Mononuclear cell (primary cell): ENCODE data around the gene ATXN1. TPM values are rescaled to one million over a fixed set of nuclear protein-coding genes. Genes with fewer than 3 reads are reported as not detected.

Experiments
- H3K27me3 ChIP-seq: 2 replicates; pipeline ENCODE4 v1.6.0; 2011; ENCODE audit warnings: low read length, control low read depth; ENCODE audit not compliant: insufficient read depth
- H3K4me1 ChIP-seq: 2 replicates; pipeline ENCODE4 v1.5.1; 2011; ENCODE audit warnings: mild to moderate bottlenecking, low read length, control low read depth; ENCODE audit not compliant: insufficient read depth
- H3K4me3 ChIP-seq: 2 replicates; pipeline ENCODE4 v1.5.1; 2011; ENCODE audit warnings: mild to moderate bottlenecking, low read length, moderate library complexity
- H3K9me3 ChIP-seq: 2 replicates; pipeline ENCODE4 v1.5.1; 2011; ENCODE audit warnings: low read depth, mild to moderate bottlenecking, control low read depth, low read length
- total RNA-seq: library from RNA; depleted of rRNA; stranded (reverse); fragments of >200 nt; gene quantifications from one replicate; pipeline ENCODE4 v1.2.3, GENCODE V29; 2012

ATXN1 gene
- total RNA-seq, 1 donor: 83.4 TPM

GRCh38 chr6:16659466-16660156, 101.6 kb downstream of the ATXN1 start:
- Histone ChIP-seq H3K4me1 (peaks cover 22% of the 10 kb centered on the region), H3K4me3 (no peak overlapping the region), H3K27me3 (no peaks in the 10 kb centered on the region), H3K9me3 (no peaks in the 10 kb centered on the region)

GRCh38 chr6:16658348-16659034, 102.8 kb downstream of the ATXN1 start:
- Histone ChIP-seq H3K4me1 (peaks cover 33% of the 10 kb centered on the region), H3K9me3 (no peaks in the 10 kb centered on the region), H3K4me3 (no peak overlapping the region), H3K27me3 (no peaks in the 10 kb centered on the region)

DNA sequence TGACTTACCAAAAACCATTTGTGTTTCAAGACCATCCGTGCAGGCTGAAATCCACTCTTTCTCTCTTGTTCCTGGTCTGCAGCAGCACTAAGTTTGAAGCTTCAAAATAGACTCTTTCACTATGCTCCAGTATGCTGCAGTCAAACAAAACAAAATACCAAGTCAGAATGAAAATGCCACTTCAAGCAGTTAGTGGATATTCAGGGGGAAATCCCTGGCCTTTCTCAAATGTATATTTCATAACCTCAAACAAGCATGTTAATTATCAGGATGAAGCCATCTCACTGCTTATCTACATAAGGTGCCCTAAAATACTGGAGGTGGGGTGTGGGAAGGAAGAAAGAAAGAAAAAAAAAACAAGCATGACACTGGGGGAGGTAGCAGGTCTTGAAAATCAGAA, 103.5 kb downstream of the ATXN1 start:
- no peaks in the 10 kb centered on the region for H3K27me3 ChIP-seq
- H3K4me3 ChIP-seq: no peak overlapping the region
- H3K9me3 ChIP-seq: no peaks in the 10 kb centered on the region
- H3K4me1 ChIP-seq: peaks cover 40% of the 10 kb centered on the region

GRCh38 chr6:16656451-16656850, 104.8 kb downstream of the ATXN1 start:
- H3K4me3 ChIP-seq: no peak overlapping the region
- H3K27me3 ChIP-seq: no peaks in the 10 kb centered on the region
- no peaks in the 10 kb centered on the region for H3K9me3 ChIP-seq
- peaks cover 53% of the 10 kb centered on the region for H3K4me1 ChIP-seq

DNA sequence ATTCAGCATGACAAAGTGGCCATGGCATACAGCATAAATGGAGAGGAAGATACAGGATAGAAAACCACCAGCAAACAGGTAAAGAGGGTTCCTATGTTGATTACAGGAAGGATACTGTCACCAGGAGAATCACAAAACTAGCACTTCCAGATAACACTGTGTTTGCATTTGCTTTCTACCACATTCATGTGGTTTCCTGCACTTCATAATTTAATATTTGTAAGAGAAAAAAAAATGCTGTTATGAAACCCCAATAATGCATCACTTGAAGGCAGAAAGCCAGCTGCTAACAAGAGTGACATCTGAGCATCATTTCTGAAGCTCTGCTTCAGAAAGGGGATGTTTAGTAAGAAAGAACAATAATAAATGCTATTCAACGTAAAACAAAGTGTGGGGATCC, 106.6 kb downstream of the ATXN1 start:
- Histone ChIP-seq H3K27me3 (no peaks in the 10 kb centered on the region), H3K9me3 (no peaks in the 10 kb centered on the region), H3K4me3 (no peak overlapping the region), H3K4me1 (peaks cover 54% of the 10 kb centered on the region)

DNA sequence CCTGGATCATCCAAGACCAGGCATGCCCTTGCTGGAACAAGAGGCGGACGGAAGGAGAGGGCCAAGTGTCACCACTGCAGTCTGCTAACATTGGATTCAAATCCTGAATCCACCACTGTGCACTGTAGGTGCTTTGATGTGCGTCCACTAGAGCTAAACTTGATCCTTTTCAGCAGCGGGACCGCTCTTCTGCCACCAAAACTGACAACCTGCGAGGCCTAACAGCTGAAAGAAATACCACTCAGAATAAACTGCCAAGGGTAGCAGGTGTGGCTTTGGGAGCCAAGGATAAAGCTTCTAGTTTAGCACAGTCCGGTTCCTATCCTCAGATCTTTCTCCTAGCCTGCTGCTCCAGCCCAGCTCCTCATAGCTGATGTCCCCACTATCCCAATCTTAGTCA, 108.0 kb downstream of the ATXN1 start:
- Histone ChIP-seq H3K9me3 (no peaks in the 10 kb centered on the region), H3K4me3 (no peak overlapping the region), H3K27me3 (no peaks in the 10 kb centered on the region), H3K4me1 (peaks cover 41% of the 10 kb centered on the region)

- Histone ChIP-seq H3K27me3 (no peaks in the 10 kb centered on the region), H3K4me1 (peaks cover 47% of the 10 kb centered on the region), H3K4me3 (no peak overlapping the region), H3K9me3 (no peaks in the 10 kb centered on the region)
These were observed 109.4 kb downstream of the ATXN1 start for GRCh38 chr6:16651871-16652270.

- H3K4me1 ChIP-seq: peaks cover 42% of the 10 kb centered on the region
- no peak overlapping the region for H3K4me3 ChIP-seq
- no peaks in the 10 kb centered on the region for H3K9me3 ChIP-seq
- H3K27me3 ChIP-seq: no peaks in the 10 kb centered on the region
These were observed 111.4 kb downstream of the ATXN1 start for GRCh38 chr6:16649890-16650289.

GRCh38 chr6:16649241-16649640, 112.0 kb downstream of the ATXN1 start:
- H3K4me3 ChIP-seq: no peak overlapping the region
- H3K4me1 ChIP-seq: peaks cover 36% of the 10 kb centered on the region
- H3K27me3 ChIP-seq: no peaks in the 10 kb centered on the region
- H3K9me3 ChIP-seq: no peaks in the 10 kb centered on the region

- no peaks in the 10 kb centered on the region for H3K27me3 ChIP-seq
- peaks cover 24% of the 10 kb centered on the region for H3K4me1 ChIP-seq
- H3K9me3 ChIP-seq: no peaks in the 10 kb centered on the region
- no peak overlapping the region for H3K4me3 ChIP-seq
These were observed 113.3 kb downstream of the ATXN1 start for GRCh38 chr6:16648003-16648402.

DNA sequence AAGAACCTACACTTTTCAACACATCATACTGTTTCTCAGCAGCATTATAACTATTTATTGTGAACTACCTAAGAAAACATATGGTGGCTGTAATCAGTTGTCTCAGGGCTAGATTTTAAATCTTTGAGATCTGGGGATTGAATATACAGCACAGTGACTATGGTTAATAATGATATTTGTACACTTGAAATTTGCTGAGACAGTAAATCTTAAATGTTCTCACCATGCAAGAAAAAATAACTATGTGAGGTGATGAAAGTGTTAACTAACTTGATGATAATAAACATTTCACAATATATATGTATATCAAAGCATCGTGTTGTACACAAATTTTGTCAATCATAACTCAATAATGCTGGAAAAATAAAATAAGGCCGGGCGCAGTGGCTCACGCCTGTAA, 113.8 kb downstream of the ATXN1 start:
- H3K27me3 ChIP-seq: no peaks in the 10 kb centered on the region

DNA sequence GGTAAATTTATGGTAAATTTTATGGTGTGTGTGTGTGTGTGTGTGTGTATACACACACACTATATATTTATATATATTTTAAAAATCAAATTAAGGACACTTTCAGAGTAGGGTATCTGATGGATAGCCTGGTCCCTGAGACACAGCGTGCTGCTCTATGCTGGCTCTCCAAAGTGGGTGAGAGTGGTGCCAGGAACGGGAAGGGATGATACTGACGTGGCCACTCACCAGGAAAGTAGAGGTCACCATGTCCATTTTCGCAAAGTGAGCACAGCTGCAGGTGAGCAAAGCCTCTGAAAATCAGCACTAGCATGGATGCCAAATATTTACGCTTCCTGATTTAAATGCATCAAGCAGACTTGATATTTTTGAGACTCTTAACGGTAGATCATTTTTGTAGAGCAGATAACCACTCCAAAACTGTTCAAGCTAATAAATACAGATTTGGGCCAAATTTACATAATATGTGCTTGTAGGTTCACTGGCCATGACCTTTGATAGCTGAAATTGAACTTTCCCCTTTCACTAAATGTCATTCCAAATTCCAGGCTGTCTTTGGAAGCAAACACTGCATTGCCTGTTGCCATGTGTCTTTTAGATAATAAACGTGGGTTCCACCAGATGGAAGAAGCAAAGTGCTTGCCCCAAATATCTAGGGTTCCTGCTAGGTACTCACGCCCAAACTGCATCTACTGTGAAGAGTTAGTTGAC, 116.6 kb downstream of the ATXN1 start:
- Histone ChIP-seq H3K9me3 (no peaks in the 10 kb centered on the region), H3K4me1 (peaks cover 6% of the 10 kb centered on the region), H3K4me3 (no peak overlapping the region), H3K27me3 (no peaks in the 10 kb centered on the region)

More for the DNA sequence above, 113.8 kb downstream of the ATXN1 start:
- H3K4me3 ChIP-seq: no peak overlapping the region
- peaks cover 18% of the 10 kb centered on the region for H3K4me1 ChIP-seq
- H3K9me3 ChIP-seq: no peaks in the 10 kb centered on the region

DNA sequence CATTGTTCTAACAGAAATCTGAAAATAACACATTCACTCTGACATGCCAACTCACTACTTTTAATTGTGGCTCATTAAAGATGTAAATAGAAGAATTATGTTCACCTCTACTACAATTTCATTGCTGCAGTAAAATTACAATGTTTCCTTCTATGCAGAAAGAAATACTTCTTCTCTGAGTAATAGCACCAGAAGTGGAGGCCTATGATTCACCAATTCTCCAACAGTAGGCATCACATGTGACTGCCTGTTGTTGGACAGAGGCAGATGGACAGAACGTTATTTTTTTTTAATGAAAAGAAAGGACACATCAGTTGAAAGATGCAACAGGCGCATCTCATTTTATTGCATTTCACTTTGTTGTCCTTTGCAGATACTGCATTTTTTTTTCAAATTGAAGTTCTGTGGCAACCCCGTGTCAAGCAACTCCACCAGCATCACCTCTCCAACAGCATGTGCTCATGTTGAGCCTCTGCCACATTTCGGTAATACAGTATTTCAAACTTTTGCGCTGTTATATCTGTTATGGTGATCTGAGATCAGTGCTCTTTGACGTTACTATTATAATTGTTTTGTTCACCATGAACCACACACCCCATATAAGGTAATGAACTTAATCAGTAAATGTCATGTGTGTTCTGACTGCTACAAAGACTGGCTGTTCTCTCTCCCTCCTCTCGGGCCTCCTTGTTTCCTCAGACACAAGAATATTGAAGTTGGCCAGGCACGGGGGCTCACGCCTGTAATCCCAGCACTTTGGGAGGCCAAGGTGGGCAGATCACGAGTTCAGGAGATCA, 121.4 kb downstream of the ATXN1 start:
- Histone ChIP-seq H3K27me3 (no peaks in the 10 kb centered on the region), H3K4me1 (peaks cover 9% of the 10 kb centered on the region), H3K9me3 (no peaks in the 10 kb centered on the region), H3K4me3 (no peak overlapping the region)

- Histone ChIP-seq H3K9me3 (no peaks in the 10 kb centered on the region), H3K27me3 (no peaks in the 10 kb centered on the region), H3K4me3 (no peak overlapping the region), H3K4me1 (peaks cover 9% of the 10 kb centered on the region)
These were observed 123.6 kb downstream of the ATXN1 start for GRCh38 chr6:16637635-16638034.
